Transverse colon (tissue), 4 donors: ENCODE results near the gene MOCS1.

Experiments used
- EP300 ChIP-seq: sonication (generic); formaldehyde crosslinking; IDR thresholded peaks from one replicate; pipeline ENCODE4 v1.6.1; 2017; ENCODE audit warnings: antibody characterized with exemption, low read depth
- POLR2A ChIP-seq: fragments of 450-650 bp; IDR thresholded peaks from one replicate; pipeline ENCODE4 v1.6.1; 2016; ENCODE audit warnings: antibody characterized with exemption, mild to moderate bottlenecking, moderate library complexity
- POLR2AphosphoS5 ChIP-seq, 3 donors: sonication (generic); formaldehyde crosslinking; IDR thresholded peaks; one replicate each; pipeline ENCODE4 v1.6.1; 2016; ENCODE audit warnings: antibody characterized with exemption in 3 of 3
- TF ChIP-seq, protein P1 (sequence below), 5 experiments: fragments of 200-600 bp in 3 of 5; fragments of 450-650 bp in 2 of 5; sonication (generic) in 3 of 5; IDR thresholded peaks; 1 replicate in 2 of 5; 2 replicates in 3 of 5; pipeline ENCODE4 v1.5.1; 2016 to 2017; ENCODE audit warnings: antibody characterized with exemption in 5 of 5, inconsistent platforms in 3 of 5, mild to moderate bottlenecking in 2 of 5, moderate library complexity in 1 of 5

DNA sequence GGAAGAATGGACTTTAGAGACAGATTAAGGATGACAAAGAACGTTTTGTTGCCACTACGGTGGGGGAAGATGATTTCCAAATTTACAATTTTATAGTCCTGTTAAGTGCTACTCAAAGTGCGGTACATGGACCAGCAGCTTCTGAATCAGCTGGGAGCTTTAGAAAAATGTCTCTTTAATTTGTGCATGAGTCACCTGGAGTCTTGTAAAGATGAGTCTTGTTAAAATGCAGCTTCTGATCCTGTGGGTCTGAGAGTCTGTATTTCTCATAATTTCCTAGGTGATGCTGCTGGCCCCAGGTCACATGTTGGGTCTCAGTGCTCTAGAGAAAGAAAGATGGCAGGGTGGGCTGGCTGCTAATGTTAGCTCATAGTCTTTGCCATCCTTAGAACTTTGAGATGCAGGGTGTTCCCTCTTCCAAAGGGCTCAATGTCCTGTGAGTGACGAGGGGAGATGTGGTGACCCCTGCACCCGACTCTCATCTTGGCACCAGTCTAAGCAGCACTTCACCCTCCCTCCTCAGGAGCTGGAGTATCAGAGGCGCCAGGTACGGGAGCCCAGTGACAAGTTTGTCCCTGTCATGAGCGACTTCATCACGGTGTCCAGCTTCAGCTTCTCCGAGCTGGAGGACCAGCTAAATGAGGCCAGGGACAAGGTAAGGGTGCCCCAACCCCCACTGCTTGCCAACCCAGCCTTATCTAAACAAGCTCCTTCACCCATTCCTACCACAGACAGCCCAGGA, 34.5 kb downstream of the MOCS1 start:
- TF ChIP-seq, protein P1, sequence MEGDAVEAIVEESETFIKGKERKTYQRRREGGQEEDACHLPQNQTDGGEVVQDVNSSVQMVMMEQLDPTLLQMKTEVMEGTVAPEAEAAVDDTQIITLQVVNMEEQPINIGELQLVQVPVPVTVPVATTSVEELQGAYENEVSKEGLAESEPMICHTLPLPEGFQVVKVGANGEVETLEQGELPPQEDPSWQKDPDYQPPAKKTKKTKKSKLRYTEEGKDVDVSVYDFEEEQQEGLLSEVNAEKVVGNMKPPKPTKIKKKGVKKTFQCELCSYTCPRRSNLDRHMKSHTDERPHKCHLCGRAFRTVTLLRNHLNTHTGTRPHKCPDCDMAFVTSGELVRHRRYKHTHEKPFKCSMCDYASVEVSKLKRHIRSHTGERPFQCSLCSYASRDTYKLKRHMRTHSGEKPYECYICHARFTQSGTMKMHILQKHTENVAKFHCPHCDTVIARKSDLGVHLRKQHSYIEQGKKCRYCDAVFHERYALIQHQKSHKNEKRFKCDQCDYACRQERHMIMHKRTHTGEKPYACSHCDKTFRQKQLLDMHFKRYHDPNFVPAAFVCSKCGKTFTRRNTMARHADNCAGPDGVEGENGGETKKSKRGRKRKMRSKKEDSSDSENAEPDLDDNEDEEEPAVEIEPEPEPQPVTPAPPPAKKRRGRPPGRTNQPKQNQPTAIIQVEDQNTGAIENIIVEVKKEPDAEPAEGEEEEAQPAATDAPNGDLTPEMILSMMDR (IDR thresholded peaks at IDR 0.05), result no peak
- TF ChIP-seq POLR2A (no peak), POLR2AphosphoS5 (IDR thresholded peaks at IDR 0.05) (no peak), EP300 (no peak)
